ENCODE results near the gene CNTNAP2. TPM values are rescaled to one million over a fixed set of nuclear protein-coding genes. Genes with fewer than 3 reads are reported as not detected.

The CNTNAP2 gene
- total and polyA plus RNA-seq, 2 of the 4 experiments (the other 2 are of a cell fraction) = not detected

DNA sequence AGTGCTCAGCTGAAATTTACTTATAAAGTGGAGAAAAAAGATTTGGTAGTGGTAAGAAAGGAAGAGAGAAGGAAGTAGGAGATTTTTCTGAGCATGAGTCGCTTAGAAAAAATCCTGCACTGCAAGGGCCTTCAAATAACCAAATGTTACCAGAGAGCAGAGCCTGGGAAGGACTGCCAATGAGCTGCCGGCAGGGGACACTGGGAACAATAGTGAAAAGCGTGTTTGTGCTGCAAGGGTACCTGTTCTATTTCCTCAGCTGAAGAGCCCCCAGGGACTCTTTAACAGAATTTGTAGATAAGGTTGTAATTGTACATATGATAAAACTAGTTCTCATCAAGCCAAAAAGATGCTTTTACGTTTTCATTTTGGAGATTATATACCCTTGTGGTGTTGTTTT, 1777.7 kb downstream of the CNTNAP2 start:
- DNase-seq (no peak), ATAC-seq (ENCODE audit: low read depth) (no peak)
- Histone ChIP-seq H3K4ac (ENCODE audit: low read depth, low read length) (no peak overlapping the region), H4K8ac (ENCODE audit: low read depth in 2 of 2, low read length in 2 of 2) (no peak overlapping the region), H3K79me1 (ENCODE audit: low read depth in 1 of 2, low read length in 2 of 2) (no peaks in the 10 kb centered on the region), H3K14ac (replicated peaks; ENCODE audit: low read depth, low read length) (no peak overlapping the region), H2AFZ (replicated peaks; ENCODE audit: low read length, poor library complexity) (no peak overlapping the region), H4K5ac (ENCODE audit: low read depth, low read length) (no peak overlapping the region), H4K20me1 (ENCODE audit: insufficient read depth, low read length) (no peaks in the 10 kb centered on the region), H2BK15ac (ENCODE audit: low read depth, low read length) (no peak overlapping the region), H3K9me3 (ENCODE audit: control insufficient read depth, insufficient read depth, low read length) (peaks cover 5% of the 10 kb centered on the region), H2BK120ac (ENCODE audit: low read depth, low read length) (no peak overlapping the region), H3K36me3 (ENCODE audit: control insufficient read depth, insufficient read depth, low read length) (no peaks in the 10 kb centered on the region), H3K9me1 (ENCODE audit: insufficient read depth, low read length) (no peaks in the 10 kb centered on the region), H4K91ac (ENCODE audit: insufficient read depth, low read depth, low read length) (no peak overlapping the region), H3K4me3 (ENCODE audit: insufficient read depth, low read depth, low read length) (no peak overlapping the region), H2BK5ac (ENCODE audit: low read depth, low read length, poor library complexity, severe bottlenecking) (no peak overlapping the region), H3K27me3 (ENCODE audit: control insufficient read depth, insufficient read depth, low read length) (no peaks in the 10 kb centered on the region), H2AK5ac (ENCODE audit: low read depth, low read length) (no peak overlapping the region), H3K56ac (ENCODE audit: extremely low read depth, insufficient read depth, low read length) (no peak overlapping the region), H3K4me1 (ENCODE audit: control insufficient read depth, insufficient read depth, low read length) (no peaks in the 10 kb centered on the region), H3K4me2 (ENCODE audit: low read depth, low read length) (no peak overlapping the region), H3K18ac (ENCODE audit: low read depth, low read length) (no peak overlapping the region), H3K23ac (ENCODE audit: low read depth, low read length) (no peak overlapping the region), H2AK9ac (replicated peaks; ENCODE audit: low read depth, low read length, poor library complexity) (no peak overlapping the region), H3K27ac (ENCODE audit: insufficient read depth, low read length) (no peak overlapping the region), H3K9ac (ENCODE audit: low read depth, low read length) (no peak overlapping the region), H2BK20ac (ENCODE audit: low read depth, low read length) (no peak overlapping the region)
- intact Hi-C loops (cut with micrococcal nuclease) = no loop called here
- BruUV-seq (replicated peaks) = no TSS peak
- POLR2A ChIA-PET (ENCODE audit: unreplicated experiment) = no interaction called here
- no CpG with 5 or more reads among the region's 4 CpGs for WGBS, 2 experiments (ENCODE audit: extremely low coverage in 2 of 2, insufficient read length in 1 of 2)
- in situ Hi-C loops (cut with MboI; ENCODE audit: low sequenced_read_pairs) = no loop called here
- CTCF ChIA-PET = no interaction called here
- dilution Hi-C loops (cut with HindIII; ENCODE audit: low sequenced_read_pairs, unreplicated experiment) = no loop called here
- TF ChIP-seq MXI1 (IDR thresholded peaks at IDR 0.05; ENCODE audit: borderline replicate concordance, low read depth, low read length) (no peak), BHLHE40 (IDR thresholded peaks at IDR 0.05; ENCODE audit: low read depth, low read length) (no peak), MAZ (IDR thresholded peaks at IDR 0.05; ENCODE audit: borderline replicate concordance, low read depth, low read length) (no peak), RCOR1 (IDR thresholded peaks at IDR 0.05; ENCODE audit: insufficient replicate concordance, low read length) (no peak), CEBPB (IDR thresholded peaks at IDR 0.05; ENCODE audit: low read depth, low read length) (no peak), CHD1 (IDR thresholded peaks at IDR 0.05; ENCODE audit: low read depth, low read length) (no peak), MAFK (IDR thresholded peaks at IDR 0.05; ENCODE audit: low read depth, low read length) (no peak), FOS (IDR thresholded peaks at IDR 0.05; ENCODE audit: low read depth, low read length) (no peak), SMC3 (IDR thresholded peaks at IDR 0.05; ENCODE audit: low read depth, low read length) (no peak), RFX5 (IDR thresholded peaks at IDR 0.05; ENCODE audit: low read depth, low read length) (no peak)
- TF ChIP-seq, protein P1, sequence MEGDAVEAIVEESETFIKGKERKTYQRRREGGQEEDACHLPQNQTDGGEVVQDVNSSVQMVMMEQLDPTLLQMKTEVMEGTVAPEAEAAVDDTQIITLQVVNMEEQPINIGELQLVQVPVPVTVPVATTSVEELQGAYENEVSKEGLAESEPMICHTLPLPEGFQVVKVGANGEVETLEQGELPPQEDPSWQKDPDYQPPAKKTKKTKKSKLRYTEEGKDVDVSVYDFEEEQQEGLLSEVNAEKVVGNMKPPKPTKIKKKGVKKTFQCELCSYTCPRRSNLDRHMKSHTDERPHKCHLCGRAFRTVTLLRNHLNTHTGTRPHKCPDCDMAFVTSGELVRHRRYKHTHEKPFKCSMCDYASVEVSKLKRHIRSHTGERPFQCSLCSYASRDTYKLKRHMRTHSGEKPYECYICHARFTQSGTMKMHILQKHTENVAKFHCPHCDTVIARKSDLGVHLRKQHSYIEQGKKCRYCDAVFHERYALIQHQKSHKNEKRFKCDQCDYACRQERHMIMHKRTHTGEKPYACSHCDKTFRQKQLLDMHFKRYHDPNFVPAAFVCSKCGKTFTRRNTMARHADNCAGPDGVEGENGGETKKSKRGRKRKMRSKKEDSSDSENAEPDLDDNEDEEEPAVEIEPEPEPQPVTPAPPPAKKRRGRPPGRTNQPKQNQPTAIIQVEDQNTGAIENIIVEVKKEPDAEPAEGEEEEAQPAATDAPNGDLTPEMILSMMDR (conservative IDR thresholded peaks at IDR 0.05; ENCODE audit: low read depth, low read length) = no peak
